Breast epithelium (tissue), 4 donors: Measurements from ENCODE around the gene NEIL3. TPM values are rescaled to one million over a fixed set of nuclear protein-coding genes. Genes with fewer than 3 reads are reported as not detected.
A peak's percentile ranks its signal among the peaks of the same experiment; 100 is the strongest.

Experiments used
- DNase-seq, 2 donors: peaks; one replicate each; pipeline ENCODE4 v3.0.0-alpha.2; 2019; ENCODE audit warnings: low spot score in 2 of 2
- H3K27ac ChIP-seq, 2 donors: fragments of 200-600 bp; sonication (generic) in 1 of 2; one replicate each; pipeline ENCODE4 v1.5.1; 2016 to 2019; ENCODE audit warnings: mild to moderate bottlenecking in 1 of 2
- H3K27me3 ChIP-seq, 2 donors: fragments of 200-600 bp; sonication (generic) in 1 of 2; one replicate each; pipeline versions ENCODE4 v1.5.1 to v1.6.0; 2017 to 2019; ENCODE audit warnings: control low read depth in 1 of 2, mild to moderate bottlenecking in 1 of 2
- H3K36me3 ChIP-seq: fragments of 200-600 bp; one replicate; pipeline ENCODE4 v1.5.1; 2019
- H3K4me1 ChIP-seq, 2 donors: fragments of 200-600 bp; sonication (generic); one replicate each; pipeline ENCODE4 v1.5.1; 2016 to 2019; ENCODE audit warnings: control low read depth in 1 of 2
- H3K4me3 ChIP-seq, 3 donors: fragments of 200-600 bp; sonication (generic); 1 replicate in 2 of 3; 2 replicates in 1 of 3; pipeline ENCODE4 v1.5.1; 2016 to 2019; ENCODE audit warnings: mild to moderate bottlenecking in 3 of 3, moderate library complexity in 2 of 3
- H3K9me3 ChIP-seq, 2 donors: fragments of 200-600 bp; sonication (generic) in 1 of 2; one replicate each; pipeline ENCODE4 v1.5.1; 2016 to 2019; ENCODE audit warnings: control low read depth in 1 of 2
- POLR2A ChIP-seq: fragments of 450-650 bp; IDR thresholded peaks from one replicate; pipeline ENCODE4 v1.6.1; 2016; ENCODE audit warnings: antibody characterized with exemption, mild to moderate bottlenecking, moderate library complexity
- POLR2AphosphoS5 ChIP-seq, 3 donors: sonication (generic); formaldehyde crosslinking; IDR thresholded peaks; one replicate each; pipeline ENCODE4 v1.6.1; 2017; ENCODE audit warnings: antibody characterized with exemption in 3 of 3
- intact Hi-C: fragments of 100-400 bp; cut with DNase I; formaldehyde crosslinking; loops from one replicate; pipeline ENCODE4 v1.15.1; 2023; ENCODE audit warnings: low total_unique reads
- total RNA-seq, 3 donors: library from RNA; depleted of rRNA; stranded (reverse); fragments of >200 nt; gene quantifications; one replicate each; pipeline ENCODE4 v1.1.0, GENCODE V29; 2016
- TF ChIP-seq, protein P1 (sequence below), 3 donors: fragments of 450-650 bp; IDR thresholded peaks; one replicate each; pipeline ENCODE4 v1.5.1; 2016 to 2017; ENCODE audit warnings: antibody characterized with exemption in 3 of 3, mild to moderate bottlenecking in 3 of 3, moderate library complexity in 3 of 3

NEIL3 gene
- total RNA-seq, 3 donors from 2014 or later = 0.32 TPM; not detected in 2

DNA sequence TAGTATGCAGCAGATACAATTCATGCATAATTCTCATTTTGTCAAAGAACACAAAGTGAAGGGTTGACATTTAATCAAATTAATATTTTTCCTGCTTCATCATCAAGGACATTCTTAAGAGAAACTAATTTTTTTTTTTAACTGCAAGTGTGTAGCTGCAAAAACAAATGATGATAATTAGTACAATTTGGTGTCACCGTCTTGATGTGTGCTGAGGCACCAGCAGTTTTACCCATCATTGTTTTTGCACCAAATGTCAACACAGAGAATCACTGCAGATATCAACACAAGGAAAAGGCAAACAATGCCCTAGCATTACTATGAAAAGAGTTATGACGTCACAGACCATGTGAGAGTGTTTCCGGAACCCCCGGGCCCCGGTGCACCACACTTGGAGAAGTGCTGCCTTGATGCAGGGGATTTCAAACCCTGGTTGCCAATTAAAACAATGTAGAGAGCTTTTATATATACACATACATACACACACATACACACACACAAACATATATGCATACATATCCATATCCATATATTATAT, 76.7 kb downstream of the NEIL3 start:
- Histone ChIP-seq H3K36me3 (no peaks in the 10 kb centered on the region), H3K4me3 (no peak overlapping the region), H3K27ac (no peak overlapping the region), H3K4me1 (no peaks in the 10 kb centered on the region), H3K9me3 (no peaks in the 10 kb centered on the region), H3K27me3 (no peaks in the 10 kb centered on the region)
- DNase-seq = no peak
- intact Hi-C loops = no loop called here
- TF ChIP-seq POLR2AphosphoS5 (IDR thresholded peaks at IDR 0.05) = no peak
- TF ChIP-seq, protein P1, sequence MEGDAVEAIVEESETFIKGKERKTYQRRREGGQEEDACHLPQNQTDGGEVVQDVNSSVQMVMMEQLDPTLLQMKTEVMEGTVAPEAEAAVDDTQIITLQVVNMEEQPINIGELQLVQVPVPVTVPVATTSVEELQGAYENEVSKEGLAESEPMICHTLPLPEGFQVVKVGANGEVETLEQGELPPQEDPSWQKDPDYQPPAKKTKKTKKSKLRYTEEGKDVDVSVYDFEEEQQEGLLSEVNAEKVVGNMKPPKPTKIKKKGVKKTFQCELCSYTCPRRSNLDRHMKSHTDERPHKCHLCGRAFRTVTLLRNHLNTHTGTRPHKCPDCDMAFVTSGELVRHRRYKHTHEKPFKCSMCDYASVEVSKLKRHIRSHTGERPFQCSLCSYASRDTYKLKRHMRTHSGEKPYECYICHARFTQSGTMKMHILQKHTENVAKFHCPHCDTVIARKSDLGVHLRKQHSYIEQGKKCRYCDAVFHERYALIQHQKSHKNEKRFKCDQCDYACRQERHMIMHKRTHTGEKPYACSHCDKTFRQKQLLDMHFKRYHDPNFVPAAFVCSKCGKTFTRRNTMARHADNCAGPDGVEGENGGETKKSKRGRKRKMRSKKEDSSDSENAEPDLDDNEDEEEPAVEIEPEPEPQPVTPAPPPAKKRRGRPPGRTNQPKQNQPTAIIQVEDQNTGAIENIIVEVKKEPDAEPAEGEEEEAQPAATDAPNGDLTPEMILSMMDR (IDR thresholded peaks at IDR 0.05) = no peak
- no peak for TF ChIP-seq POLR2A

DNA sequence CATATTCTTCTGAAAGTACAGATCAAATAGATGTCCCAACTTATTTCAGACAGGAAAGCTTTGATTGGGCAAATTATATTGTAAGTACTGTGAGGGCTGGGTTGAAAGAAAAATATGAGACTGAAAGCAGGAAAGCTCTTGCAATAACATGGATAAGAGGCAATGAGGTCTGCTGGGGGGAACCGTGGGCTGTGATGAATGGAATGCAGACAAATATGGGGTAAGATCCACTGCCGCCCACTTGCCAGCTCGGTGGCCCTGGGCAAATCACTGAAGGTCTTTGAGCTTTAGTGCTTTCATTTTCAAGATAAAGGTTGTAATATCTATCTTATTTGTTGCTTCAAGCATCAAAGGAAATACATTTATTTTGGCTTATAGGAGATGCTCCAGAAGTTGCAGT, 81.6 kb downstream of the NEIL3 start:
- Histone ChIP-seq H3K4me1 (no peaks in the 10 kb centered on the region), H3K36me3 (no peaks in the 10 kb centered on the region), H3K27me3 (no peaks in the 10 kb centered on the region), H3K27ac (no peak overlapping the region), H3K4me3 (peak overlapping the region in 2 of 3 donors; percentile 4 to 6), H3K9me3 (no peaks in the 10 kb centered on the region)
- intact Hi-C loops = no loop called here
- no peak for DNase-seq
- TF ChIP-seq POLR2A (no peak), POLR2AphosphoS5 (IDR thresholded peaks at IDR 0.05) (no peak)
- TF ChIP-seq, protein P1 (IDR thresholded peaks at IDR 0.05) = no peak

DNA sequence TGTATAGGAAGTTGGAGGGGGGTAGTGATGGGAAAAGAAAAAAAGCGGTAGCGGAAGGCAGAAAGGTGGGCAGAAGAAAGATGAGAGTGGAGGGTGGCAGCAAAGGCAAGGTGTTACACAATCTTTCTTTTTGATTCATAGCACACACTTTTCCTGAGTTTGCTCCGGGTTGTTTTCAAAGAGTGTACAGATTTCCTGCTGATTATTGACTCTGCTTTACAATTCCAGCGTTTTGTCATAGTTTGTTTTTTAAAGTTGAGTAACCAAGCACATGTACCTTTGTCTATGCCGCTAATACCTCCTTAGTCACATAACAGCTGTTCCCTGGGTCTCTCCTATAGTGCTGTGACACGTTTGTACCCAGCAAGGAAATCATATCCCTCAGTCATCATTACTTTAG, 82.3 kb downstream of the NEIL3 start:
- no peak for TF ChIP-seq POLR2A
- TF ChIP-seq, protein P1 (IDR thresholded peaks at IDR 0.05) = no peak
- no peak for TF ChIP-seq POLR2AphosphoS5 (IDR thresholded peaks at IDR 0.05)

DNA sequence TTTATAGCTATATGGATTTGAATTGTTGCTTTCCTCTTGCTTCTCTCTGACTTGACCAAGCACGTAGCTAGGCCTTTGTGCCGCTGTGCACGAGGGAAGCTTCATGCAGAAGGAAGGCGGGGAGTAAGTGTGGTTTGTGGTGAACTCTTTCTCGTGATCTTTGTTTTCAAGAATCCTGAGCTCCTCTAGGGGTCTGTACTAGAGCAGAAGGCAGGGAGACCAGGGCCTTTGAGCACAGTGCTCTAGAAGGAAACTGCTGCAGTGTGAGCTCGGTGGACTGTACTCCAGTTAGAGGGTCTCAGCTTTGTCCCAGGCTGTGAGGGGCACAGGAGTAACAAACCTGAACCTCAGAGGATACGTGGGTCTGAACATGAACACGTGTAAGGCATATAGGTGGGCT, 83.6 kb downstream of the NEIL3 start:
- intact Hi-C loops = no loop called here
- TF ChIP-seq POLR2AphosphoS5 (IDR thresholded peaks at IDR 0.05) = no peak
- TF ChIP-seq, protein P1 (IDR thresholded peaks at IDR 0.05) = no peak
- no peak for TF ChIP-seq POLR2A
- Histone ChIP-seq H3K4me1 (no peaks in the 10 kb centered on the region), H3K36me3 (no peaks in the 10 kb centered on the region), H3K27me3 (no peaks in the 10 kb centered on the region), H3K4me3 (no peak overlapping the region), H3K9me3 (no peaks in the 10 kb centered on the region), H3K27ac (no peak overlapping the region)
- DNase-seq = no peak

More for the DNA sequence above, 82.3 kb downstream of the NEIL3 start:
- intact Hi-C loops = no loop called here
- Histone ChIP-seq H3K27me3 (no peaks in the 10 kb centered on the region), H3K9me3 (no peaks in the 10 kb centered on the region), H3K4me1 (no peaks in the 10 kb centered on the region), H3K27ac (no peak overlapping the region), H3K36me3 (no peaks in the 10 kb centered on the region), H3K4me3 (peak overlapping the region in 1 of 3 donors; percentile 4)
- DNase-seq = no peak

DNA sequence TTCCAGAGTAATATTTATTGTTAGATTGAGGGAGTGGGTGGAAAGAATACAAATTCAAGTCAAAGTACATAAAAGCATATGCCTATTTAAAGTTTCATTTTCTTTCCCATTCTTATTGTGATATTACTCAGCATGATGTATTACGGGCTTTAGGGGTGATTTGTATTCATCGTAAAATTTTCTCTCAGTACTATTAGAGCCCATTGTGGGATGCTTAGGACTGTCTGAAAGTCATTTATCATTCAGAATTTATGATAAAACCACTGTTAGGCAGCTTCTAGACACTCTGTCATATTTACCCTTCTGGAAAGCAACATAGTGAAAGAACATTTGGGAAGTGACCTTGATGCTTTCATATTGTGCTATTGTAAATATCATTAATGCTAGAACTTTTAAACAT, 86.7 kb downstream of the NEIL3 start:
- no peak overlapping the region for H3K27ac ChIP-seq
- DNase-seq = no peak
- no peaks in the 10 kb centered on the region for H3K36me3 ChIP-seq
- H3K9me3 ChIP-seq = no peaks in the 10 kb centered on the region
- intact Hi-C loops = no loop called here
- no peak overlapping the region for H3K4me3 ChIP-seq
- TF ChIP-seq POLR2A = no peak
- no peak for TF ChIP-seq POLR2AphosphoS5 (IDR thresholded peaks at IDR 0.05)
- TF ChIP-seq, protein P1 (IDR thresholded peaks at IDR 0.05) = no peak
- no peaks in the 10 kb centered on the region for H3K4me1 ChIP-seq
- H3K27me3 ChIP-seq = no peaks in the 10 kb centered on the region
